HEK293 (cell line): Measurements from ENCODE around the gene FOXN1.

Source experiments
- KLF16 ChIP-seq: fragments of 450-650 bp; formaldehyde crosslinking; IDR thresholded peaks from 2 replicates; pipeline ENCODE4 v1.5.1; 2017; ENCODE audit warnings: missing biosample characterization, missing genetic modification characterization
- REST ChIP-seq: fragments of 450-650 bp; formaldehyde crosslinking; IDR thresholded peaks from 2 replicates; pipeline ENCODE4 v1.5.1; 2016; ENCODE audit warnings: missing biosample characterization, missing genetic modification characterization
- TCF7L2 ChIP-seq: IDR thresholded peaks from 2 replicates; pipeline ENCODE4 v1.6.1; 2011; ENCODE audit warnings: low read depth, mild to moderate bottlenecking, inconsistent platforms, low read length, moderate library complexity, borderline replicate concordance
- ZBTB11 ChIP-seq: fragments of 450-650 bp; formaldehyde crosslinking; conservative IDR thresholded peaks from 2 replicates; pipeline ENCODE4 v1.5.1; 2016; ENCODE audit warnings: low read depth, missing biosample characterization, missing genetic modification characterization
- ZBTB17 ChIP-seq: fragments of 450-650 bp; formaldehyde crosslinking; IDR thresholded peaks from 2 replicates; pipeline ENCODE4 v1.5.1; 2016; ENCODE audit warnings: missing biosample characterization, missing genetic modification characterization
- ZNF274 ChIP-seq, 2 experiments: fragments of 200-500 bp in 1 of 2; fragments of 450-650 bp in 1 of 2; sonication (Bioruptor generic) in 1 of 2; formaldehyde crosslinking in 1 of 2; IDR thresholded peaks; 2 replicates each; pipeline versions ENCODE4 v1.5.1 to v1.6.1; 2014 to 2016; ENCODE audit warnings: borderline replicate concordance in 1 of 2, inconsistent platforms in 1 of 2, low read length in 1 of 2, missing biosample characterization in 1 of 2, missing genetic modification characterization in 1 of 2
- ZXDB ChIP-seq: fragments of 450-650 bp; formaldehyde crosslinking; IDR thresholded peaks from 2 replicates; pipeline ENCODE4 v1.5.1; 2016; ENCODE audit warnings: missing biosample characterization, missing genetic modification characterization
- TF ChIP-seq, protein P1 (sequence below): fragments of 450-650 bp; formaldehyde crosslinking; IDR thresholded peaks from 2 replicates; pipeline ENCODE4 v1.5.1; 2016; ENCODE audit warnings: missing biosample characterization, missing genetic modification characterization

DNA sequence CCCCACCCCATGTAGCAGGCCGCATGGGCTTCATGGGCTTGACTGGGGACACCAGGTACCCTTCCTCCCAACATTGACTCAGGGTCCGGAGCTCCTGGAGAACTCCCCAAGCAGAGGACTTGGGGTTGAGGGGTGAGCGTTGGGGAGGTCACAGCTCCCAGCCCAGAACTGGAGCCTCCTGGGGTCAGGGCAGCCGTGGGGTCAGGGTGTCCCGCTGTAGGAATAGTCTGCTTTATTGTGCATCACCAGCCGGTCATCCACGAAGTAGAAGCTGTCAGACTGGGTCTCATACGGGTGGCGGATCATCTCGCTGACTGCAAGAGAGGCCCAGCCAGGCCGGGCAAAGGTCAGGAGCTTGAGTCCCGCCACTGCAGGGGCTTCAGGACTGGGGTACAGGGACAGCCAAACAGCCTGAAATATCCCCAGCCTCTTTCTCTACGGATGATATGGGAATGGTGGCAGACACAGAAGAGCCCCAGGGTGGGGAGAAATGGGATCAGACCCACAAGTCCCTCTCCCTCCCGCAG is 41.0 kb downstream of the FOXN1 start:
- TF ChIP-seq ZXDB (tag by site-specific recombination) (no peak), ZBTB17 (tag by site-specific recombination) (no peak), ZBTB11 (tag by site-specific recombination) (no peak), TCF7L2 (no peak), KLF16 (tag by site-specific recombination) (no peak), REST (tag by site-specific recombination) (no peak), ZNF274 (IDR thresholded peaks at IDR 0.05; ENCODE audit: low read length) (no peak), ZNF274 (tag by site-specific recombination; IDR thresholded peaks at IDR 0.05; ENCODE audit: borderline replicate concordance) (no peak)
- TF ChIP-seq, protein P1, sequence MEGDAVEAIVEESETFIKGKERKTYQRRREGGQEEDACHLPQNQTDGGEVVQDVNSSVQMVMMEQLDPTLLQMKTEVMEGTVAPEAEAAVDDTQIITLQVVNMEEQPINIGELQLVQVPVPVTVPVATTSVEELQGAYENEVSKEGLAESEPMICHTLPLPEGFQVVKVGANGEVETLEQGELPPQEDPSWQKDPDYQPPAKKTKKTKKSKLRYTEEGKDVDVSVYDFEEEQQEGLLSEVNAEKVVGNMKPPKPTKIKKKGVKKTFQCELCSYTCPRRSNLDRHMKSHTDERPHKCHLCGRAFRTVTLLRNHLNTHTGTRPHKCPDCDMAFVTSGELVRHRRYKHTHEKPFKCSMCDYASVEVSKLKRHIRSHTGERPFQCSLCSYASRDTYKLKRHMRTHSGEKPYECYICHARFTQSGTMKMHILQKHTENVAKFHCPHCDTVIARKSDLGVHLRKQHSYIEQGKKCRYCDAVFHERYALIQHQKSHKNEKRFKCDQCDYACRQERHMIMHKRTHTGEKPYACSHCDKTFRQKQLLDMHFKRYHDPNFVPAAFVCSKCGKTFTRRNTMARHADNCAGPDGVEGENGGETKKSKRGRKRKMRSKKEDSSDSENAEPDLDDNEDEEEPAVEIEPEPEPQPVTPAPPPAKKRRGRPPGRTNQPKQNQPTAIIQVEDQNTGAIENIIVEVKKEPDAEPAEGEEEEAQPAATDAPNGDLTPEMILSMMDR (tag by site-specific recombination): no peak
